ENCODE data around the gene ITIH3. TPM values are rescaled to one million over a fixed set of nuclear protein-coding genes. Genes with fewer than 3 reads are reported as not detected.

The ITIH3 gene
- total RNA-seq, 1 experiment from 2014 or later, result not detected

DNA sequence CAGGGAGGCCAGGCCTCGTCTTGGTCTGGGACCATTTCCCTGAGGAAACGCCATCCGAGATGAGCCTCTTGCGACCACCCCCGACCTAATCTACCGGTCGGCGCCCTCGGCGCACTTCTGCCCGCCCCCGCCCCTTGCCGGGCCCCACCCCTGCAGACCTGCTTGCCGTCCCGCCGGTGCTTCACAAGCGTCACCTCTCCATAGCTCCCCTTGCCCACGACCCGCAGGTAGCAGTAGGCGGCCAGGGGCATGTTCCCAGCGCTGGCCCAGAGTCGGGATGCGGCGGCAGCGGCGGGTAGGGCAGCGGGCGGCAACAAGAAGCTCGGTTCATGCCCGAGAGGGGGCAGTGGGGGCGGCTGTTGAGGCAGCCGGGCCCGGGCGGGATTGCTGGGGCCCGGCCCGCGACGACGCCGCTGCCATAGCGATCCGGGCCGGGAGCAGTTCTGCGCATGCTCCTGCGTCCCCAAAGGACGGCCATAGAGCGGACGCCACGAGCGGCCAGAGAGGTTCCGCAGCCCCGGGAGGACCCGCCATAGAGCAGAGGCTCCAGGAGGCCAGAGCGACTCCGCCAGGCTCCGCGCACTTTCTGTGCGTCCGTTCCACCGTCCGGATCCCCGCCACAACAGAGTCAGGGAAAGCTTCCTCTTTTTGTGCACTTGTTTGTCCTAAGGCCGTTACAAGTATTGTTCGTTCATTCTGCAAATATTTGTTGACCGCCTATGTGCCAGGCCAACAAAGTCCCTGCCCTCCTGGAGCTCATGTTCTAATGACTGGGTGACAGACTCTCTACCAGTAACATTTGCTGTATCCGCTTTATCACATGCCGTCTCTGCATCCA lies 23.9 kb upstream of the ITIH3 start, which contains the start of gene NEK4:
Gene NEK4, minus strand, starts transcription at position 445 of the 838 bp plus-strand sequence. Its CDS starts 194 bp downstream, at position 251.
- no peak within 1 kb of the TSS for H3T11ph ChIP-seq (ENCODE audit: low read length)
- H3K23me2 ChIP-seq (ENCODE audit: insufficient read length, low read depth, low read length, poor library complexity, severe bottlenecking), result peaks cover 6% of the 10 kb centered on the region
- H3K18ac ChIP-seq (ENCODE audit: insufficient read length, low read depth, low read length), result peak within 1 kb of the TSS; percentile 72
- H2AFZ ChIP-seq (ENCODE audit: low read length), result no peak within 1 kb of the TSS
- Mint-ChIP-seq H3K4me1 (peaks cover 9 to 16% of the 10 kb centered on the region in 2 experiments), H3K4me3 (peak within 1 kb of the TSS; percentile 82 to 92), H3K27me3 (ENCODE audit: low read depth) (peaks cover 6% of the 10 kb centered on the region; the same call in 1 of the 2 replicates), H3K36me3 (ENCODE audit: insufficient read depth in 1 of 3, low read depth in 3 of 3) (peaks cover 3 to 23% (median 20%) of the 10 kb centered on the region in 3 experiments; a peak in 6 of 7 replicates), H3K27ac (peak within 1 kb of the TSS; percentile 77 to 99 (median 98)), H3K9me3 (no peaks in the 10 kb centered on the region)
- H2BK120ac ChIP-seq (ENCODE audit: low read depth, low read length, poor library complexity, severe bottlenecking), result no peak within 1 kb of the TSS
- H3K9ac ChIP-seq (ENCODE audit: extremely low read depth, insufficient read length, low read length), result peak within 1 kb of the TSS; percentile 94
- peak within 1 kb of the TSS; percentile 58 for H4K5ac ChIP-seq (ENCODE audit: insufficient read length, low read depth, low read length)
- no peak within 1 kb of the TSS for H2BK12ac ChIP-seq (ENCODE audit: insufficient read length, low read depth, low read length)
- no peak within 1 kb of the TSS for H4K8ac ChIP-seq (replicated peaks; ENCODE audit: insufficient read length, low read depth, low read length)
- H3K4me2 ChIP-seq (ENCODE audit: insufficient read depth, insufficient read length, low read length), result peak within 1 kb of the TSS; percentile 95
- TF ChIP-seq, protein P1, sequence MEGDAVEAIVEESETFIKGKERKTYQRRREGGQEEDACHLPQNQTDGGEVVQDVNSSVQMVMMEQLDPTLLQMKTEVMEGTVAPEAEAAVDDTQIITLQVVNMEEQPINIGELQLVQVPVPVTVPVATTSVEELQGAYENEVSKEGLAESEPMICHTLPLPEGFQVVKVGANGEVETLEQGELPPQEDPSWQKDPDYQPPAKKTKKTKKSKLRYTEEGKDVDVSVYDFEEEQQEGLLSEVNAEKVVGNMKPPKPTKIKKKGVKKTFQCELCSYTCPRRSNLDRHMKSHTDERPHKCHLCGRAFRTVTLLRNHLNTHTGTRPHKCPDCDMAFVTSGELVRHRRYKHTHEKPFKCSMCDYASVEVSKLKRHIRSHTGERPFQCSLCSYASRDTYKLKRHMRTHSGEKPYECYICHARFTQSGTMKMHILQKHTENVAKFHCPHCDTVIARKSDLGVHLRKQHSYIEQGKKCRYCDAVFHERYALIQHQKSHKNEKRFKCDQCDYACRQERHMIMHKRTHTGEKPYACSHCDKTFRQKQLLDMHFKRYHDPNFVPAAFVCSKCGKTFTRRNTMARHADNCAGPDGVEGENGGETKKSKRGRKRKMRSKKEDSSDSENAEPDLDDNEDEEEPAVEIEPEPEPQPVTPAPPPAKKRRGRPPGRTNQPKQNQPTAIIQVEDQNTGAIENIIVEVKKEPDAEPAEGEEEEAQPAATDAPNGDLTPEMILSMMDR (conservative IDR thresholded peaks at IDR 0.05), result no peak; the same call in 2 of the 3 replicates
- H3K27me3 ChIP-seq (ENCODE audit: insufficient read depth, low read length), result no peaks in the 10 kb centered on the region
- peak within 1 kb of the TSS; percentile 75 for H3K14ac ChIP-seq (ENCODE audit: insufficient read depth, low read length)
- no peak within 1 kb of the TSS for H2AK5ac ChIP-seq (ENCODE audit: insufficient read length, low read length)
- no peaks in the 10 kb centered on the region for H4K20me1 ChIP-seq (ENCODE audit: control insufficient read depth, insufficient read depth, insufficient read length)
- H2BK15ac ChIP-seq (ENCODE audit: low read depth, low read length), result no peak within 1 kb of the TSS
- H2BK20ac ChIP-seq (ENCODE audit: low read depth, low read length, poor library complexity, severe bottlenecking), result no peak within 1 kb of the TSS
- no CpG with 5 or more reads among the region's 67 CpGs for WGBS (ENCODE audit: extremely low coverage, insufficient read length, low lambda C conversion rate)
- H3K4ac ChIP-seq (ENCODE audit: low read depth, low read length), result no peak within 1 kb of the TSS
- no peak within 1 kb of the TSS for H3K56ac ChIP-seq (ENCODE audit: insufficient read length, low read depth, low read length)
- no peaks in the 10 kb centered on the region; the same call in 1 of the 2 replicates for H3K79me2 ChIP-seq (ENCODE audit: insufficient read depth, low read length)
- no peaks in the 10 kb centered on the region for H3K4me1 ChIP-seq (ENCODE audit: insufficient read depth, low read length)
- H3K79me1 ChIP-seq (ENCODE audit: insufficient read depth, low read depth, low read length, poor library complexity, severe bottlenecking), result no peaks in the 10 kb centered on the region
- no peak within 1 kb of the TSS for H4K91ac ChIP-seq (ENCODE audit: insufficient read length, low read depth, low read length)
- H3K27ac ChIP-seq (ENCODE audit: insufficient read length, low read depth, low read length), result peak within 1 kb of the TSS; percentile 13
- no peak within 1 kb of the TSS for H3K23ac ChIP-seq (ENCODE audit: insufficient read length, low read depth, low read length)
- H2BK5ac ChIP-seq (ENCODE audit: insufficient read length, low read length), result no peak within 1 kb of the TSS
- peak; percentile 93 for DNase-seq
- H3K9me3 ChIP-seq (ENCODE audit: control insufficient read depth, low read depth, low read length), result no peaks in the 10 kb centered on the region

All from H9 (cell line).